22Rv1 (cell line): ENCODE data around the gene DERL3.

ENCODE experiments used
- CTCF ChIP-seq: fragments of 450-650 bp; IDR thresholded peaks from 2 replicates; pipeline ENCODE4 v1.5.1; 2017; ENCODE audit warnings: mild to moderate bottlenecking
- ZFX ChIP-seq: fragments of 450-650 bp; IDR thresholded peaks from 2 replicates; pipeline ENCODE4 v1.6.1; 2017; ENCODE audit warnings: antibody characterized with exemption, borderline replicate concordance

DNA sequence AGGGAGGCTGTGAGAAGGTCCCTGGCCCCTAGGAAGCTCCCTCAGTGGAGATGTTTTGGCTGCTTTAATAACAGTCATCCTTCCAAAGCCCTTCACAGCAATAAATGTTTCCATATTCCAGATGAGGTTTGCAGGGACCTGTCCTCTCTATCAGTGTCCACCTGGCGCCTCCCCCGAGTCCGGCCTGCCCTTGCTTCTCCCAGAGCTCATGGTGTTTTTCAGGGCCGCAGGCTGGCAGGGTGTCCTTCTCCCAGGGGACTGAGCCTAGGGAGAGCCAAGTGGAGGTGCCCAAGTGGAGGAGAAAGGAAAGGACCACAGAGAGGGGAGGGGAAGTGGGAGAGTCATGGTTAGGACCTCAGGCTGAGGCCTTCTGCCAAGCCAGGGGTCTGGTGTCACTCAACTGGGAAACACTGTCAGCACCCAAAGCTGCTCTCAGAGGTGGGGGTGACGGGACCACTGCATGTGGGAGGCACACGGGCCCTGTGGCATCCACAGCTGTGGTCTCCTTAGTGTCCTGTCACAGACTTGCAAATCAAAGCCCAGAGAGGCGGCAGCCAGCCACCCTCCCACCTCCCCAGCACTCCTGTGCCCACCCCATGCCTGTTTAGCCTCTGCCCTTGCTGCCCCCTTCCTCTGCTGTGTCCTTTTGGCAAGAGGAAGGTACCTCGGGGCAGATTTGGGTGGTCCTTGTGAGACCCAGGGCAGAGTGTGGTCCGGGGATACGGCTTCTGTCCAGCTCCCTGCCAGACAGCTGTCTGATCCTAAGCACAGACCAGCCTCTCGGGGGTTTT is 6.4 kb downstream of the DERL3 start:
- no peak for TF ChIP-seq CTCF
- no peak for TF ChIP-seq ZFX
